Suprapubic skin (tissue), 3 donors: ENCODE data around the gene TRPV2.

ENCODE experiments used
- POLR2A ChIP-seq, 2 donors: fragments of 450-650 bp; IDR thresholded peaks; one replicate each; pipeline ENCODE4 v1.6.1; 2017; ENCODE audit warnings: antibody characterized with exemption in 2 of 2, mild to moderate bottlenecking in 2 of 2, moderate library complexity in 2 of 2
- TF ChIP-seq, protein P1 (sequence below), 2 donors: fragments of 200-600 bp in 1 of 2; fragments of 450-650 bp in 1 of 2; sonication (generic) in 1 of 2; IDR thresholded peaks; one replicate each; pipeline ENCODE4 v1.5.1; 2016 to 2019; ENCODE audit warnings: antibody characterized with exemption in 2 of 2, mild to moderate bottlenecking in 1 of 2, moderate library complexity in 1 of 2

DNA sequence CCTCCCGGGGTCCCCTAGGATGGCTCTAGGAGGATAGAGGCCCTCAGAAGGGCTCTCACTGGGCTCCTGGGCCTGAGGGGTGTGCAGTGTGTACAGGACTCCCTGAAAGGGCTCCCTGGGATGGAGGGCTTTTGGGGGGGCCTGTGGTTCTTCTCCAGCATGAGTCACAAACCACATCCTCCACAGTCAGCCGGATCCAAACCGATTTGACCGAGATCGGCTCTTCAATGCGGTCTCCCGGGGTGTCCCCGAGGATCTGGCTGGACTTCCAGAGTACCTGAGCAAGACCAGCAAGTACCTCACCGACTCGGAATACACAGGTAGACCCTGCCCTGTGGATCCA is 4.5 kb downstream of the TRPV2 start:
- no peak for TF ChIP-seq POLR2A (IDR thresholded peaks at IDR 0.05)
- TF ChIP-seq, protein P1, sequence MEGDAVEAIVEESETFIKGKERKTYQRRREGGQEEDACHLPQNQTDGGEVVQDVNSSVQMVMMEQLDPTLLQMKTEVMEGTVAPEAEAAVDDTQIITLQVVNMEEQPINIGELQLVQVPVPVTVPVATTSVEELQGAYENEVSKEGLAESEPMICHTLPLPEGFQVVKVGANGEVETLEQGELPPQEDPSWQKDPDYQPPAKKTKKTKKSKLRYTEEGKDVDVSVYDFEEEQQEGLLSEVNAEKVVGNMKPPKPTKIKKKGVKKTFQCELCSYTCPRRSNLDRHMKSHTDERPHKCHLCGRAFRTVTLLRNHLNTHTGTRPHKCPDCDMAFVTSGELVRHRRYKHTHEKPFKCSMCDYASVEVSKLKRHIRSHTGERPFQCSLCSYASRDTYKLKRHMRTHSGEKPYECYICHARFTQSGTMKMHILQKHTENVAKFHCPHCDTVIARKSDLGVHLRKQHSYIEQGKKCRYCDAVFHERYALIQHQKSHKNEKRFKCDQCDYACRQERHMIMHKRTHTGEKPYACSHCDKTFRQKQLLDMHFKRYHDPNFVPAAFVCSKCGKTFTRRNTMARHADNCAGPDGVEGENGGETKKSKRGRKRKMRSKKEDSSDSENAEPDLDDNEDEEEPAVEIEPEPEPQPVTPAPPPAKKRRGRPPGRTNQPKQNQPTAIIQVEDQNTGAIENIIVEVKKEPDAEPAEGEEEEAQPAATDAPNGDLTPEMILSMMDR (IDR thresholded peaks at IDR 0.05): no peak
